IPS-15b (cell line): ENCODE data around the gene SUB1.
"Not testable (repeated sequence)": the region's sequence is repeated elsewhere in the genome, so short reads cannot be mapped to it uniquely, and the experiment has no call there.

Experiments
- H3K27me3 ChIP-seq: one replicate; pipeline ENCODE4 v1.6.1; 2013; ENCODE audit warnings: low read length; ENCODE audit not compliant: control insufficient read depth, insufficient read depth
- H3K36me3 ChIP-seq: one replicate; pipeline ENCODE4 v1.6.1; 2013; ENCODE audit warnings: low read length; ENCODE audit not compliant: control insufficient read depth, insufficient read depth
- H3K4me1 ChIP-seq: one replicate; pipeline ENCODE4 v1.6.1; 2013; ENCODE audit warnings: mild to moderate bottlenecking, low read length; ENCODE audit not compliant: control insufficient read depth, insufficient read depth
- H3K4me3 ChIP-seq: one replicate; pipeline ENCODE4 v1.5.1; 2013; ENCODE audit warnings: low read depth, low read length
- H3K9ac ChIP-seq: one replicate; pipeline ENCODE4 v1.6.1; 2013; ENCODE audit warnings: low read depth, mild to moderate bottlenecking, low read length
- H3K9me3 ChIP-seq: one replicate; pipeline ENCODE4 v1.6.1; 2013; ENCODE audit warnings: mild to moderate bottlenecking, low read length; ENCODE audit not compliant: control insufficient read depth, insufficient read depth

Gene SUB1

DNA sequence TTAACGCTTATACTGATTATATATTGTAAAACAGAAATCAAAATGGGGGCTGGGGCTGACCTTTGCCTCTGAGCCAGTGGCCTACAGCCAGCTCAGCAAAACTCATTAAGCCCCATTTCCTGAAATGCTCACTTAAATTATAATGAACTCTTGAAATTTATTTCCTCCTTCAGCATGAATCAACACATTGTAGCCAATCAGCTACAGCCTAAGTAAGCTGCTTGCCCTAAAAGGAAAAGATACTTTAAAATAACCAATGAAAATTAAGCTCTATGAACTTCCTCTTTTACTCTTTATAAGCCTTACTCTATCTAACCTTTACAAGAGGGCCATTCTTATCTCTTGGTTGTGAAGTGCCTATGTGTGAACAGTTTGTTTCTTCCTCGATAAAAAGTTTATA is 33.5 kb upstream of the SUB1 start:
- Histone ChIP-seq H3K4me1 (no peaks in the 10 kb centered on the region), H3K9ac (no peak overlapping the region), H3K9me3 (no peaks in the 10 kb centered on the region), H3K36me3 (no peaks in the 10 kb centered on the region), H3K4me3 (no peak overlapping the region), H3K27me3 (no peaks in the 10 kb centered on the region)

- not testable (repeated sequence) for H3K4me3 ChIP-seq, H3K27me3 ChIP-seq, H3K4me1 ChIP-seq, H3K9me3 ChIP-seq, H3K9ac ChIP-seq, H3K36me3 ChIP-seq
Observed at GRCh38 chr5:32552491-32552890, 32.9 kb upstream of the SUB1 start.

GRCh38 chr5:32552936-32553335 is 32.4 kb upstream of the SUB1 start:
- Histone ChIP-seq H3K27me3 (no peaks in the 10 kb centered on the region), H3K36me3 (no peaks in the 10 kb centered on the region), H3K9me3 (no peaks in the 10 kb centered on the region), H3K4me3 (no peak overlapping the region), H3K9ac (no peak overlapping the region), H3K4me1 (no peaks in the 10 kb centered on the region)

DNA sequence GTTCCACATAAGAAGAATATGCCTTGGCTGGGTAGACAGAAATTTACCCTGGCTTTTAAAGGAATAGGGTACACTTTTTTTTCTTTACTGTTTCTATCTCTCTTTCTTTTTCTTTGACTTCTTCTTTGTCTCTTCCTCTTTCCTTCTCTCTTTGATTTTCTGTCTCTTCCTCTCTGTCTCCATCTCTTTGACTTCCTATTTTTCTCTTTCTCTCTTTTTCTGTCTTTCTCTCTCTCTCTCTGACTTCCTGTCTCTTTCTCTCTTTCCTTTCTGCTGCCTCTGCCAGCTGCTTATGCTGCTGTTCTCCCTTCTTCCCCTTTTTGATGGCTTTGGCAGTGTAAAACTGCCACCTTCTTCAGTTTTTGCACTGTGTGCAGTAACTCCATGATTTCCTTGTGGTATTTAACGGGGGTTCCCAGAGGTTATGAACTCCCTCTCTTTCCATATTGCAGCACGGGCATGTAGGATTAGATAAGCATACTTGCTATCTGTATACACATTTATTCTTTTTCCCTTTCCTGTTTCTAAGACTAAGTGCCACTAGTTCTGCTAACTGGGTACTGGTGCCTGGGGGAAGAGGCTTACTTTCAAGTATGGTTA is 31.1 kb upstream of the SUB1 start:
- H3K4me1 ChIP-seq, H3K9me3 ChIP-seq, H3K36me3 ChIP-seq, H3K27me3 ChIP-seq, H3K9ac ChIP-seq, H3K4me3 ChIP-seq: not testable (repeated sequence)

- not testable (repeated sequence) for H3K36me3 ChIP-seq, H3K4me1 ChIP-seq, H3K9ac ChIP-seq, H3K9me3 ChIP-seq, H3K27me3 ChIP-seq, H3K4me3 ChIP-seq
Observed at GRCh38 chr5:32556543-32556942, 28.8 kb upstream of the SUB1 start.

GRCh38 chr5:32559411-32559810 is 25.9 kb upstream of the SUB1 start:
- Histone ChIP-seq H3K4me1 (no peaks in the 10 kb centered on the region), H3K27me3 (no peaks in the 10 kb centered on the region), H3K36me3 (no peaks in the 10 kb centered on the region), H3K9ac (no peak overlapping the region), H3K4me3 (no peak overlapping the region), H3K9me3 (no peaks in the 10 kb centered on the region)

- Histone ChIP-seq H3K4me3 (no peak overlapping the region), H3K9me3 (no peaks in the 10 kb centered on the region), H3K36me3 (peaks cover 2% of the 10 kb centered on the region), H3K27me3 (no peaks in the 10 kb centered on the region), H3K4me1 (no peaks in the 10 kb centered on the region), H3K9ac (no peak overlapping the region)
Observed at GRCh38 chr5:32559921-32560320, 25.4 kb upstream of the SUB1 start.

- Histone ChIP-seq H3K9ac (no peak overlapping the region), H3K36me3 (peaks cover 2% of the 10 kb centered on the region), H3K27me3 (no peaks in the 10 kb centered on the region), H3K4me3 (no peak overlapping the region), H3K9me3 (no peaks in the 10 kb centered on the region), H3K4me1 (no peaks in the 10 kb centered on the region)
Observed at GRCh38 chr5:32562056-32562455, 23.3 kb upstream of the SUB1 start.

DNA sequence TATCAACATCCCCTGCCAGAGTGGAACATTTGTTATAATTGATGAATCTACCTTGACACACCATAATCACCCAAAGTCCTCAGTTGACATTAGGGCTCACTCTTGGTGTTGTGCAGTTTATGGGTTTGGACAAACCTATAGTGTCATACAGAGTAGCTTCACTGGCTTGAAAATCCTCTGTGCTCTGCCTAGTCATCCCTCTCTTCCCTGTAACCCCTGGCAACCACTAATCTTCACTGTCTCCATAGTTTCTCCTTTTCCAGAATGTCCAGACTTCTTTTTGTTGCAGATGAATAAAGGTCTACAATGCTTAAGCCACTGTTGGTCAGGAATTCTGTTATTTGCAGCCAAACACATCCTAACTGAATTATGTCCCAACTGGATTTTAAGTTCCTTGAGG is 22.5 kb upstream of the SUB1 start:
- no peaks in the 10 kb centered on the region for H3K4me1 ChIP-seq
- no peaks in the 10 kb centered on the region for H3K27me3 ChIP-seq
- no peak overlapping the region for H3K9ac ChIP-seq
- no peak overlapping the region for H3K4me3 ChIP-seq
- H3K9me3 ChIP-seq = no peaks in the 10 kb centered on the region
- peaks cover 2% of the 10 kb centered on the region for H3K36me3 ChIP-seq

- H3K9me3 ChIP-seq = no peaks in the 10 kb centered on the region
- H3K9ac ChIP-seq = no peak overlapping the region
- no peaks in the 10 kb centered on the region for H3K27me3 ChIP-seq
- H3K36me3 ChIP-seq = peaks cover 2% of the 10 kb centered on the region
- no peak overlapping the region for H3K4me3 ChIP-seq
- H3K4me1 ChIP-seq = no peaks in the 10 kb centered on the region
Observed at GRCh38 chr5:32563614-32564013, 21.7 kb upstream of the SUB1 start.

DNA sequence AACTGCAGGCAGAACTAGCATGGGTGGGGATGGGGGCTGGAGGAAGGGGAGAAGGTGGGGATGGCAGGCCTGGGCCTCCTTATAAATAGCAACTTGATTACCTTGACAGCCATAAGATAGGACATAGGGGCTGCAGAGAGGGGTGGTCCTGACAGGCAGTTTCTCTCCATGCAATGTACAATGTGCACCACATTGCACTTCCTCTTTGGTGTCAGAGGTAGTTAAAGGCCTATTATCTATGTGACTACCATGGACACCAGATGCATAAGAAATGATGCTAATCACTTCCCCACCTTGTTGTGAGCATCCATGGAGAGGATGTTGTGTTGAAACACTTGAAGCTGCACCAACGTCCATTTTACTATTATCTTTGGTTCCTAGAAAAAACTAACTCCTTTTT is 20.2 kb upstream of the SUB1 start:
- no peaks in the 10 kb centered on the region for H3K4me1 ChIP-seq
- H3K9me3 ChIP-seq = no peaks in the 10 kb centered on the region
- H3K36me3 ChIP-seq = peaks cover 2% of the 10 kb centered on the region
- H3K9ac ChIP-seq = no peak overlapping the region
- H3K27me3 ChIP-seq = no peaks in the 10 kb centered on the region
- H3K4me3 ChIP-seq = no peak overlapping the region

DNA sequence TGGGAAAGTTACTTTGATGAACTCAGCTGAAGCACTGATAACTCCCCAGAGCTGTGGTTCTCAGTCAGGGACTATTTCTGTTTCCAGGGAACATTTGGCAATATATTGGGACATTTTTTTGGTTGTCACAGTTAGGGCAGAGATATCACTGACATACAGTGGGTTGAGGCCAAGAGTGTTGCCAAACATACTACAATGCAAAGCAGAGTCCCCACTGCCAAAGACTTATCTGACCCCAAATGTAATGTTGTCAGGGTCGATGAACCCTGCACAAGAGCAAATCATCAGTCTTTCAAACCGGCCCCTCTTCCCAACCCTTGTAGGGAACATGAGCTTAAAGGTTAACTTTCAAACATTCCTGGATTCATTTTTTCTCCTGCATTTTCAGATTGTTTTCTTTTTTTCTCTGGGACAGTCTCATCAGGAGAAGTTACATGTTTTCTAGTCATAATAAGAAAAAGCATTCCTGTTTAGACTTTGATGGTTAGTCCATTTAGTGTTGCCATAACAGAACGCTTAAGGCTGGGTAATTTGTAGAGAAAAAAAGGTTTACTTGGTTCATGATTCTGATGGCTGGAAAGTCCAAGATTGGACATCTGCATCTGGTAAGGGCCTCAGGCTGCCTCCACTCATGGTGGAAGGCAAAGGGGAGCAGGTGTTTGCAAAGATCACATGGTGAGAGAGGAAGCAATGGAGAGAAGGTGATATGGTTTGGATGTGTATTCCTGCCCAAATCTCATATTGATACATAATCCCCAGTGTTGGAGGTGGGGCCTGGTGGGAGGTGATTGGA is 18.8 kb upstream of the SUB1 start:
- H3K4me3 ChIP-seq = no peak overlapping the region
- H3K9ac ChIP-seq = no peak overlapping the region
- H3K9me3 ChIP-seq = no peaks in the 10 kb centered on the region
- no peaks in the 10 kb centered on the region for H3K4me1 ChIP-seq
- peaks cover 2% of the 10 kb centered on the region for H3K36me3 ChIP-seq
- no peaks in the 10 kb centered on the region for H3K27me3 ChIP-seq
